SIG-M5 treated with dmso at 0.1 percent for 504 hours (cell line): ENCODE data around the gene AACS.
A peak's percentile ranks its signal among the peaks of the same experiment; 100 is the strongest.
"Not testable (repeated sequence)": the region's sequence is repeated elsewhere in the genome, so short reads cannot be mapped to it uniquely, and the experiment has no call there.

ENCODE experiments used
- DNase-seq: peaks from one replicate; lab custom pipeline; 2025; ENCODE audit not compliant: unreplicated experiment; lab: John Stamatoyannopoulos, UW

Gene AACS

GRCh38 chr12:125065021-125065918, at the start of gene AACS:
Gene AACS (plus strand): TSS chr12:125065435. CDS start chr12:125065585, 150 bp downstream.
- DNase-seq = peak; percentile 57

- DNase-seq = no peak
These were observed 49.4 kb upstream of the AACS start for GRCh38 chr12:125015680-125016310.

GRCh38 chr12:125017801-125018200, 47.4 kb upstream of the AACS start:
- no peak for DNase-seq

GRCh38 chr12:125018356-125018755, 46.9 kb upstream of the AACS start:
- no peak for DNase-seq

- DNase-seq = no peak
These were observed 44.1 kb upstream of the AACS start for GRCh38 chr12:125021096-125021495.

GRCh38 chr12:125021771-125022170, 43.5 kb upstream of the AACS start:
- DNase-seq = no peak

GRCh38 chr12:125023065-125023464, 42.2 kb upstream of the AACS start:
- DNase-seq = no peak

- no peak for DNase-seq
These were observed 40.2 kb upstream of the AACS start for GRCh38 chr12:125024949-125025563.

GRCh38 chr12:125025606-125026235, 39.5 kb upstream of the AACS start:
- DNase-seq = no peak

- no peak for DNase-seq
These were observed 37.1 kb upstream of the AACS start for GRCh38 chr12:125028106-125028505.

GRCh38 chr12:125029761-125030358, 35.4 kb upstream of the AACS start:
- DNase-seq = no peak

- not testable (repeated sequence) for DNase-seq
These were observed 33.8 kb upstream of the AACS start for GRCh38 chr12:125031471-125031870.

- DNase-seq = no peak
These were observed 32.6 kb upstream of the AACS start for GRCh38 chr12:125032466-125033152.

- DNase-seq = no peak
These were observed 31.9 kb upstream of the AACS start for GRCh38 chr12:125033288-125033687.

GRCh38 chr12:125038976-125039625, 26.1 kb upstream of the AACS start:
- DNase-seq = no peak

GRCh38 chr12:125049093-125049458, 16.2 kb upstream of the AACS start:
- no peak for DNase-seq

GRCh38 chr12:125050446-125050845, 14.8 kb upstream of the AACS start:
- DNase-seq = no peak

- DNase-seq = no peak
These were observed 14.4 kb upstream of the AACS start for GRCh38 chr12:125050868-125051267.

- DNase-seq = no peak
These were observed 11.4 kb upstream of the AACS start for GRCh38 chr12:125053821-125054220.

GRCh38 chr12:125055591-125055990, 9.6 kb upstream of the AACS start:
- no peak for DNase-seq
